Effector CD4-positive, alpha-beta T cell (primary cell): ENCODE data around the gene LIN54.
"Not testable (repeated sequence)": the region's sequence is repeated elsewhere in the genome, so short reads cannot be mapped to it uniquely, and the experiment has no call there.

Source experiments
- DNase-seq: peaks from one replicate; pipeline ENCODE4 v3.0.0-alpha.2; 2020

Gene LIN54

DNA sequence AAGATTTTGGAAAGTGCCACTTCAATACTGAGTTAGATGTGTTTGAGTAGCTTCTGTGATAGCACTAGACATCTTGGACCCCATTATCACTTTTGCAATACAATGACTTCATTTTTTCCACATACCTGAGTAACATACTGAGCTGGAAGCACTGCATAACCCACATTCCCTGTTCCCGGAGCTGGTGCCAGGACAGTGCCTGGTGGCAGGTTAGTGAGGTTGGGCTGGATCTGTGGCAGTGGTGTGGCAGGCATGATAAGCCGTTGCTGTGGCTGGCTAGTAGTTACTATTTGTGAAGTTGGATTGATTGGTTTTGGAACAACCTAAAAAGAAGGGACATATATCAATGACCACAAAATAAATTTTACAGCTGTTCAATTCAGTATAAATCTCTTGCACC lies 71.2 kb downstream of the LIN54 start:
- DNase-seq: no peak

DNA sequence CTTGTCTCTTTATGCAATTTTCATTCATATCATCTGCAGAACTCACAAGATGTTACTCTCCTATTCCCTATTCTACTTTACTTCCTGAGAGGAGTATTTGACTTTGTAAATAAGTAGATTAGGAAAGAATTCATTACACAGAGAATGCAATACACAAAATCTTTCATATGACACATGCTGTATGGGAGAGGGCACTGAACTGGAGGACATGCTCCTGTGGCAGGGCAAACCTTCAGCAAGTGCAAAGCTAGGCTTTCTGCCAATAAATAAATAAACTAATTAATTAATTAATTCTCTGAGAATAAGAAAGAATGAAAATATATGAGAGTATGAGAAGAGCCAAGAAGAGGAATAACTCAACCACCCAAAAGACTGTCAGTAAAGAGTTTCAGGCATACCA lies 76.2 kb downstream of the LIN54 start:
- no peak for DNase-seq

DNA sequence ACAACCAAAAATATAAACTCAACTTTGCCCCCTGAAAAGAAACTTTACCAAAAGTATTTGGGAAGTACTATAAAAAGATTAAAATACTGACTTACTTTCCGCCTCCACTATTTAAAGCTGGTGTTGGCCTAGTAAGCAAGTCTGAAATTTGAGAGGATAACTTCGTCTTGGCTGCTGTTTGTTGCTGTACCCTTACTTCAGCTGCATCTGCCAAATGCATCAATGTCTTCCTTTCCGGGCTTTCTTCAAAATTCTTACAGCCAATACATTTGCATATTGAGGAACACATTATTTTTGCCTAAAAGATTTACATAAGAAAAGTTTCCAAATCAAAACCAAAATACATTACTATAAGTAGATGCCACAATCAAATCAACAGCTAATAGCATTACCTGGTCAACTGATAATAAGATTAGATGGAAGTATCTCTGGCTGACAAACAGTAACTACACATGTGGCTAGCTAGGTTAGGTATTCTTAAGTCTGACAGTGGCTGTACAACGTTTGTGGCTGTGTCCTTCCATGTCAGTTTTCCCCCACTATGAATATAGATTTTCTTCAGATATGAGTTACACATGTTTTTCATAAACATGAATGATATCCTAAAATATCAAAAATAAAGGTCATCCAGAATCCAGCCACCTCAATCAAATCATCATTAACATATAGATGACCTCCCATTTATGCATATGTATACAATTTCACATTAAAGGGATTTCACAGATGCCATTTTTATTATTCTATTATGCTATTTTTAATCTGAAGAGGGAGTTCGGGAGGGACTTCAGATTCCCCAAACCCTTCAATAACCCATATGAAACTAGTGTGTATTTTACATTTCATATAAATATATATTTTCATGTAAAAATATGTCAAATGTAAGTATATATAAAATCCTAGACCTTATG lies 79.5 kb downstream of the LIN54 start:
- DNase-seq: no peak

DNA sequence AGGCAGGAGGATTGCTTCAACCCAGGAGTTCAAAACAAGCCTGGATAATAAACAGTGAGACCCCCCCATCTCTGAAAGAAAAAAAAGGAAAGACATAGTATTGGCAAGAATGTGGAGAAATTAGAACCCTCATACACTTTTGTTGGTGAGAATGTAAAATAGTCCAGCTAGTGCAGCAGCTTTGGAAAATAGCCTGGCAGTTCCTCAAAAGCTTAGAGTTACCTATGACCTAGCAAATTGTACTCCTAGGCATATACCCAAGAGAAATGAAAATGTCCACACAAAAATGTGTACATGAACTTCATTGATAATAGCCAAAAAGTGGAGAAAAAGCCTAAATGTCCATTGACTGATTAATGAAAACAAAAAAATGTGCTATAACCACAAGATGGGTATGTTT lies 88.8 kb downstream of the LIN54 start:
- no peak for DNase-seq

DNA sequence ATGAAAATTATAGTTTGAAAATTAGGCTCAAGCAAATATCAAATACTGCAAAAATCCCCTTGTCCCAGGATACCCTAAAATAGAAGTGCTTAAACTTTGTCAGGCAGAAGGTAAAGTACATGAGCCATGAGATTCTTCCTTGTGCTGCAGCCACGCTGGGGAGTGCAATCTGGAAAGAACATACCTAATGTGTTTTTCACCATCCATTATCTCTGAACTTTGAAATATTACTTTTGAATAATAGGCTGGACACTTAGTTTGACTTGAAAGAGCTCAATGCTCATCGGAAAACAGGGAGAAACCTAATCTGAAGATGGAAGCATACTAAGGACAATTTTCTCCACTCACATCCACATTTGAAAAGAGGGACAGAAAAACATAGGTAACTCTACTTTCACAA lies 91.2 kb downstream of the LIN54 start:
- no peak for DNase-seq

DNA sequence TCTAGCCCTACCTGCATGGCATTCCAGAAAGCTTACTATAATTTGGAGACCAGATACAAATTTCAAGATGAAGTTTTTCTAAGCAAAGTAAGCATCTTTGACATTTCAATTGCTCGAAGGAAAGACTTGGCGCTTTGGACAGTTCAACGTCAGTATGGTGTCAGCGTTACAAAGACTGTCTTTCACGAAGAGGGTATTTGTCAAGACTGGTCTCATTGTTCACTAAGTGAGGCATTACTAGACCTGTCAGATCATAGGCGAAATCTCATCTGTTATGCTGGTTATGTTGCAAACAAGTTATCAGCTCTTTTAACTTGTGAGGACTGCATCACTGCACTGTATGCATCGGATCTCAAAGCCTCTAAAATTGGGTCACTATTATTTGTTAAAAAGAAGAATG lies 92.5 kb downstream of the LIN54 start:
- no peak for DNase-seq

DNA sequence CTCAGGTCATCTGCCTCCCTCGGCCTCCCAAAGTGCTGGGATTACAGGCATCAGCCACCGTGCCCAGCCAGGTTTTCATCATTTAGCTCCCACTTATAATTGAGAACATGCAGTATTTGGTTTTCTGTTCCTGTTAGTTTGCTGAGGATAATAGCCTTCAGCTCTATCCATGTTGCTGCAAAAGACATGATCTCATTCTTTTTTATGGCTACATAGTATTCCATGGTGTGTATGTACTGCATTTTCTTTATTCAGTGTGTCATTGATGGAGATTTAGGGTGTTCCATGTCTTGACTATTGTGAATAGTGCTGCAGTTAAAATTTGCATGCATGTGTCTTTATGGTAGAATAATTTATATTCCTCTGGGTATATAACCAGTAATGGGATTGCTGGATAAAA lies 96.7 kb downstream of the LIN54 start:
- not testable (repeated sequence) for DNase-seq

DNA sequence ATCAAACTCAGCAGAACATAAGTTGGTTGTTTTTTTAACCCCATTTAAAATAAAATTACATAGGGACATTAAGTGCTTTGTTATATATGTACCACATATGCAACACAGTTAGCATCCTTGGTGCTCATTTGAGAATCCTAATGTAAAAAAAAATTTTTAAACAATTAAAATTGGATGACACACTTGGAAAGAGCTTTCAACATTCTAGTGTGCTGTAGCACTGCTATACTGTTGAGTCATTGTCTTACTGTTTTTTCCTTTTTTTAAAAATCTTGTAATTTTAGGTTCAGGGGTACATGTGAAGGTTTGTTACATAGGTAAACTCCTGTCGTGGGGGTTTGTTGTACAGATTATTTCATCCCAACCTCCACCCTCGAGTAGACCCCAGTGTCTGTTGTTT lies 97.3 kb downstream of the LIN54 start:
- DNase-seq: no peak

DNA sequence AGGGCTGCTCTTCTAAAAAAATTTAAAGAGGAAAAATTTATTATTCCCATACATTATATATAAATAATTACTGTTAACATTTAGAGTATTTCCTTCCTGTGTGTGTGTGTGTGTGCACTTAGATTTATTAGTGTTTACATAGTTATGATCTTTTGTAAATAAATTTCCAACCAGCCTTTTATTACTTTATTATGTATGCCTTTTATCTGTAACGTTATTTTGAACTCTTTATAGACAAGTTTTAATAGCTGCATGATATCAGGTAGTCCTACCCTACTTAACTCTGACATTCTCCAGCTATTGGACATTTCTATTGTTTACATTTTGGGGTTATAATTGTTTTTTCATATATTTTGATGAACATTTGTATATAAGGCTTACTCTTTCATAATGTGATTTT lies 101.3 kb downstream of the LIN54 start:
- no peak for DNase-seq

DNA sequence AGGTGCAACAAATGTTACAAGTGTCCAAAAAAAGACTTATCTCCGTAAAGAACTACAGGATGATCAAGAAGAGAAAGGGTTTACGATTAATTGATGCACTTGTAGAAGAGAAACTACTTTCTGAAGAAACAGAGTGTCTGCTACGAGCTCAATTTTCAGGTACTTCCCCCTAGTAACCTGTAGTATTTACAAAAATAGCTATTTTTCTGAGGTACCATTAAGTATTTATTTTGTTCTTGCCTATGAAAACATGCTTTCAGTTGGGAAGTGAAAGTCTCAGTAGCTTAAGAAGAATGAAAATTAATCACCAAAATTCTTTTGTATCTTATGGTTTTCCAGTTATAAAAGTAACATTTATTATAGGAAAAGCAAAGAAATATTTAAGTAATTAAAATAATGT lies 104.2 kb downstream of the LIN54 start:
- no peak for DNase-seq

DNA sequence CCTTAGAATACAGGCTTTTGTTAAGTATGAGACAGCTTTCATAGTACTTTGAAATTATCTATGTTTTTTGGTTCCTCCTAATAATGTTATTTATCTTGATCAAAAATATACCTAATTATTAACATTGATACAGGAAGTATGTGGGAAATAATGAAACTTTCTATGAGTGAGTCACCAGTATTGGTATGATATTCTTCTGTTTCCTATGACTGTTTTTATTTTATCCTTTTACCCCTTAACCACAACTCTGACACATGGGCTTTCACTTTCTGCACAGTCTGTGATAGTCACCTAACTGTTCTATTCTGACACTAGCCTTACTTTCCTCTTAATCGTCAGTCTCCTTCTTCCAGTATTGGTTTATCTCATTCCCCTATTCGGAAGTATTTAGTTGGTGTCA lies 105.4 kb downstream of the LIN54 start:
- DNase-seq: peak; percentile 6

DNA sequence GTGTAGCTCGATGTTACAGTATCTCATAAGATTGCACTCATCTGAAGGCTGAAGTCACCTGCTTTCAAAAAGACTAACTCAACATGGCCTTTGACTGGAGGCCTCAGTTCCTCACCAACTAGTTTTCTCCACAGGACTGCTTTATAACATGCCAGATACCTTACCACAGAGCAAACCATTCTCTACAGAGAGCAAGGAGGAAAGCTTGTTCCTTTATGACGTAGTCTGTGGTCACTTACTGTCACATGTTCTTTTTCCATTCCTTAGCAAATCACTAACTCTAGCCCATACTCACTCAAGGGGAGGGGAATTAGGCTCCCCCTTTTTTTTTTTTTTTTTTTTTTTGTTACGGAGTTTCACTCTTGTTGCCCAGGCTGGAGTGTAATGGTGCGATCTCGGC lies 106.9 kb downstream of the LIN54 start:
- DNase-seq: no peak

DNA sequence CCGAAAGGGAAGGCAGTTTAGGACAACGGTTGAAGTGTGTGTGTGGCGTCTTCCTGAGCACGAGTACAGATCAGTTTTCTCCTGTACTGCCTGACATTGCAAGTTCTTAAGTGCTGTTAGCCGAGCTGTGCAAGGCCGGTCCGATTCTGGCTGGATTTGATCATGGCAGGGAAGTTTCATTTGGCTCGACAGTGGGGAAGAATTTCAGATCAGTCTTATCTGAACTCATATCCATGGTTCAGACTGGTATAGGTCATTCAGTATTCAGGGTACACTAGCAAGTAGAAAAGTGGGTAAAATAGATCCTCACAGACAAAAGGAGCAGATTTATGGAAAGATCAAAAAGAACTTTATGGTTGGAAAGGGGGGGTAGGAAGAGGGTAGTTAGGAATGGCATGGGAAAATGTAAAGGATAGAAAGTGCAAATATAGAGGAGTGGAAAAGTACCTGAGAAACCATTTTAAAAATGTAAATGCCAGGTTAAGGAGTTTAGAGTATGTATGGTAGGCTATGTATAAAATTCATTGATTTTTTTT lies 109.4 kb downstream of the LIN54 start:
- no peak for DNase-seq

DNA sequence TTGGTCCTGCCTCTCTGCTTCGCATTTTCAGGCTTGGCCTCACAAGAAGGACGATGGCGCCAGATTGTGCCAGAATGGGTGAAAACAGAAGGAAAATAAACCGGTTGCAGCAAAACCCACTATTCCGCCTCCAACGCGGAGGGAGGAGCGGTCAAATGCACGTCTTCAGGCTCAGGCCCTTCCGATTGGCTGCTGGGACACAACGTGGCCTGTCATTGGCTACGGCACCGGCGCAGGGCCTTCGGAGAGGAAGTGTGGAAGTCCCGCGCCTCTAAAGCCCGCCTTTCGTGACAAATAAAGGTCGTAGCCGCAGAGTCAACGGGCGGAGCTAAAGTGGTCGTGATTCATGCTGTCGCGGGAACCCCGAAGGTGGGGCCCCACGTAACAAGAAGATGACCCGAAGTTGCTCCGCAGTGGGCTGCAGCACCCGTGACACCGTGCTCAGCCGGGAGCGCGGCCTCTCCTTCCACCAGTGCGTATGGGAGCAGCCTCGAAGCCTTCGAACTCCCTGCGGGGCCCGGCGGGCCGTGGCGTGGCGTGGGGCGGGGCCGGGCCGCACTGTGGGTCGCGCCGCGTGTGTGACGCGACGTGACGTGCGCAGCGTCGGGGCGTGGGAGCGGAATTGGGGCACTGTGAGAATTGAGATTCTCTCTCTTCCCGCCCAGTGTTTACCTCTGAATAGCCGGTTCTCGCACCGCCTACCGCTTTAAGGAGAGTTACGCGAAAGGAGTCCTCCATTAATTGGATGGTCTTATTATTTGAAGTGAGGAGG lies 110.0 kb downstream of the LIN54 start, which contains the start of gene THAP9:
Gene THAP9, plus strand, starts transcription at position 325 of the 772 bp plus-strand sequence. Its CDS starts 68 bp downstream, at position 393.
- peak; percentile 98 for DNase-seq

DNA sequence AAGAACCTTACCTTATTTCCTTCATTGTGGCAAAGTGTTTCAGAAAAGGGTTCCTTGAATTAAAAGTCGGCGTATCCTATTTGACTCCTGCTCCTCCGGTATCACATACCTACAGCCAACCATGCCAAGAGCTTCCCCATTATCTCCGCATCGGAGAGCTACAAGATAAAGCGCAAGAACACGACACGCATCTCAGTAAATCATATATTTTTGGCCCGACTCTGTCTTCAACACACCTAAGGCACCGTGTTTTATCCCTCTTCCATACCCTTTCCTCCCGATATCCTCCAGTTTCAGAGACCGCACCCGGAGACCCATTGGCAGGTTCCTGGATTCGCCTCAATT lies 110.6 kb downstream of the LIN54 start:
- no peak for DNase-seq

DNA sequence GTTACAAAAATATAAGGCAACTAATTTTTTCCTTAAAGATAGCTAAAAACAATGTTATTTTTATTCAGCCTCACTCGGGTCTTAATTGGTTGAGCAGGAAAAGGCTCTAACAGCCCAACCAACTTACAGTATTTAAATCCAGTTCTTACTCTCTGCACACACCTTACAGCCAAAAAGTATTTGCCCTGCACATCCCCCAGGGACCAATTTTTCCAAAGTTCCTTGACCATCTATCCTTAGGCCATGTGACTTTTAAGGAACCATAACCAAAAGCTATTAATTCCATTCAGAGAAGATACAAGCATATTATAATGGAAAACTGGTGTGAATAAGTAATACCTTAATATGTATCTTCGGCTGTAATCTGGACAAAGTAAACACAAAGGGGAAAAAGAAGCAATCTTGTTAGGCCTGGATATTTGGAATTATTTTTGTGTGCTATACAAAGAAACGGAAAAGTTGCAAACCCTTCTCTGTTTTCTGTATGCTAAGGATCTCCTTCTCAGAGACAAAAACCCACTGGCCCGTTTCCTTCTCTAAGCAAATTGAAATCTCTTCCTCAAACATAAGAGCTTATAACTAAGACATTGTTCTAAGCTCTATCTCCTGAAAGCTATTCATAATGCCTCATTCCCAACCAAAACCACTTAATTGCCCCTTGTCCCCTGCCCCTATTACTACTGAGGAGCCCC lies 111.1 kb downstream of the LIN54 start:
- no peak for DNase-seq

DNA sequence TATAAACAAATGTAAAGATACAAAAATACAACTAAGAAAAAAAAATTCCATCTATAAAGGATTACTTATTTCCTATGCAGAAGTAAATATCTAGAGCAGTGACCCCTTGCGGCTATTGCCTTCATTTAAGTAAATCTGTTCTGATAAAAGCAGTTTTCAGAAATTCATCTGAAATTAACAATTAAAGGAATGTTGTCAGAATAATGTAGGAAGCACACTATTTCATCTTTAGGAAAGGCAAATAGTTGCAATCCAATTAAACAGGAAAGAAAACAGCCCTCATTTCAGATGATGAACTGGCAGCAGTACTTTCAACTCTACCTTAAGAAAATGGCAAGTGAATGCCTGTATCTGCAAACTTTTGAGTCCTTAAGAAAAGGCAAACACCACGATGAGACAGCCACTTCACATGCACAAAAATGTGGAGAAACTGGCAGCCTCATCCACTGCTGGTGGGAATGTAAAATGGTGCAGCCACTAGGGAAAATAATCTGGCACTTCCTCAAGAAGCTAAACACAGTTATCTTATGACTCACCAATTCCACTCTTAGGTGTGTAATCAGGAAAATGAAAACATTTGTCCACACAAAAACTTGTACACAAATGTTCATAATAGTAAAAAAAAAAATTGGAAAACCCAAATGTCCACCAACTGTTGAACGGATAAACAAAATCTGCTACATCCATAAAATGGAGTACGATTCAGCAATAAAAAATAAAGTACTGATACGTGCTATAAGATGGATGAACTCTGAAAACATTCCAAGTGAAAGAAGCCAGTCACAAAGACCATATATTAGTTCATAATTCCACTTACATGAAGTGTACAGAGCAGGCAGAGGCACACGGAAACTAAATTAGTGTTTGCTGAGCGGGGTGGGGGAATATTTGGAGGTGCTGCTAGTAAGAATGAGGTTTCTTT lies 112.0 kb downstream of the LIN54 start:
- DNase-seq: no peak

DNA sequence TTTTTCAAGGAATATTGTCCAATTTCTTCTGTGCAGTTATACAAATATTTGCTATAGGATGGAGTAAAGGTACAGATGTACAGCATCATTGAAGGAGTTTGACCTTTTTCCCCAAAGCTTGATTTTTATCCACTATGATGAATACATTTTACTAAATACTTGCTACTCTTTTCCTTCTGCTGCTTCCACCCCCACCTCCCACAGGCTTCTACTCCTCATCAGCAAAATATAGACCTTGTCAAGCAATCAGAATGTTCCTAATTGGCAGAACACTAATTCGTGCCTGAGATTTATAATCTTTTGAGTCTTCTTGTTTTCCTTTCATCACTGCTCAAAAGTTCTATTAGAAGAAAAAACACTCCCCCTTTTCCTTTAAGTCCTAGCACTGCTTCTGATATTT lies 113.9 kb downstream of the LIN54 start:
- no peak for DNase-seq

DNA sequence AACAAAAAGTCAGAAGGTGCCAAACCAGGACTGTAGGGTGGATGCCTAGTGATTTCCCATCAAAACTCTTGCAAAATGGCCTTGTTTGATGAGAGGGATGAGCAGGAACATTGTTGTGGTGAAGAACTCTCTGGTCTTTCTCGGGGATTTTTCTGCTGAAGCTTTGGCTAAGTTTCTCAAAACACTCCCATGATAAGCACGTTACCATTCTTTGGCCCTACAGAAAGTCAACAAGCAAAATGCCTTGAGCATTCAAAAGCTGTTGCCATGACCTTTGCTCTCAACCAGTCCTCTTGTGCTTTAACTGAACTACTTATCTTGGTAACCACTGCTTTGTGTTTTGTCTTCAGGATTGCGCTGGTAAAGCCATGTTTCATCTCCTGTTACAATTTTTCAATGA lies 116.7 kb downstream of the LIN54 start:
- no peak for DNase-seq

DNA sequence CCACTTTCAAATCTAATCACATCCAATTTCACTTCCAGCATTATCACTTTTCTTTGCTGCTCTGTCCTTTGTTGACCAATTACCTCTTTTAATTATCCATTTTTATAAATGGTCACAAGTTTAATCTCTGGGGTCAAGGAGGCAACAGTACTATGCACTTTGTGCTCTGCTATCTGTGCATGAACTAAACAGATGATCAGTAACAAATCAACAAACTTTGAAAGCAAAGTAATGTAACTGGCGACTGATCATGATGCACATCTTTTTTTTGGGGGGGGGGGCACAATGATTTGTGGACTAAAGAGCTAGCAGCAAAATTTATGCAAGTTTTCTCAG lies 118.2 kb downstream of the LIN54 start:
- no peak for DNase-seq

DNA sequence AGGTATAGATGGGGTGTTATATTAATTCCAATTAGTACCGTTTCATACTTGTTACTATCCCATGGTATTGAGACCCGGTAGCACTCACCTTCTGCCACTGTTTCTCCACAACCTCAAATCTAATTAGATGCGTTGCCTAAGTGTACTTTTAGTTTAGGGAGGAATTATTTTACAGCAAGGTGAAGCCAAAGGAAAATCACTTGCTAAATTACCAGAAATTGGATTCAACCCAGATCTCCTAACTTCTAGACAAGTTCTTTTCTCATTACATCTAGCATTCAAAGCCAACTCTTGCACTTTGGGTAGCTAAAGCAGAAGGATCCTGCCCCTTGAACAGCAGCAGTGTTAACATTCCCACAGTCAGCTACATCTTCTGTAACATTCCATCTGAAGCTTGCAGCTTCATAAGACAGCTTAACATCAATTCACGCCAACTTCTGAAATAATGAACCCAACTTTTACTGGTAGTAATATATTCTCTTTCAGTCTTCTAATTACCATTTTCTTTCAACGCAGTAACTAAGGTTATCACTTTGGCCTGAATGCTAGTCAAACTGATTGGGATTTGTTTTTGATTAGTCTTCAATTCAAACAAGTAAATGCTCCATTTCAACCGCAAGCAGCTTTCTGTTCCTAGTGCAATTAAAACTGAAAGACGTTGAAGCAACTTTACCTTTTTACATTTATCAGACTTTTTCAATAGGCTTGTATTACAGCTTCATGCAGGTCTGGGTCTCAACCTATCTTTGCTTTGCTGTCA lies 118.7 kb downstream of the LIN54 start:
- no peak for DNase-seq
